ENCODE results near the gene TRIO.

The TRIO gene

GRCh38 chr5:14330291-14330690, 187.1 kb downstream of the TRIO start:
- no peak for DNase-seq (ENCODE audit: low read depth)

- no peak for DNase-seq (ENCODE audit: low read depth)
These were observed 187.7 kb downstream of the TRIO start for GRCh38 chr5:14330729-14331385.

GRCh38 chr5:14331386-14331781, 188.2 kb downstream of the TRIO start:
- no peak for DNase-seq (ENCODE audit: low read depth)

GRCh38 chr5:14332038-14332631, 189.0 kb downstream of the TRIO start:
- no peak for DNase-seq (ENCODE audit: low read depth)

GRCh38 chr5:14332746-14333145, 189.6 kb downstream of the TRIO start:
- no peak for DNase-seq (ENCODE audit: low read depth)

GRCh38 chr5:14337593-14337992, 194.5 kb downstream of the TRIO start:
- DNase-seq (ENCODE audit: low read depth): no peak

- DNase-seq (ENCODE audit: low read depth): no peak
These were observed 196.3 kb downstream of the TRIO start for GRCh38 chr5:14339468-14339867.

GRCh38 chr5:14341571-14342230, 198.6 kb downstream of the TRIO start:
- no peak for DNase-seq (ENCODE audit: low read depth)

- DNase-seq (ENCODE audit: low read depth): no peak
These were observed 199.2 kb downstream of the TRIO start for GRCh38 chr5:14342306-14342705.

- DNase-seq (ENCODE audit: low read depth): no peak
These were observed 200.2 kb downstream of the TRIO start for GRCh38 chr5:14343376-14343775.

- no peak for DNase-seq (ENCODE audit: low read depth)
These were observed 204.4 kb downstream of the TRIO start for GRCh38 chr5:14347522-14347921.

- no peak for DNase-seq (ENCODE audit: low read depth)
These were observed 205.0 kb downstream of the TRIO start for GRCh38 chr5:14348142-14348541.

GRCh38 chr5:14349029-14349428, 205.9 kb downstream of the TRIO start:
- no peak for DNase-seq (ENCODE audit: low read depth)

GRCh38 chr5:14351086-14351661, 208.0 kb downstream of the TRIO start:
- no peak for DNase-seq (ENCODE audit: low read depth)

GRCh38 chr5:14351845-14352712, 208.9 kb downstream of the TRIO start:
- peak; percentile 42 for DNase-seq (ENCODE audit: low read depth)

- no peak for DNase-seq (ENCODE audit: low read depth)
These were observed 210.8 kb downstream of the TRIO start for GRCh38 chr5:14353726-14354474.

- no peak for DNase-seq (ENCODE audit: low read depth)
These were observed 212.2 kb downstream of the TRIO start for GRCh38 chr5:14355391-14355790.

GRCh38 chr5:14356305-14356704, 213.2 kb downstream of the TRIO start:
- no peak for DNase-seq (ENCODE audit: low read depth)

GRCh38 chr5:14357441-14357840, 214.3 kb downstream of the TRIO start:
- DNase-seq (ENCODE audit: low read depth): no peak

GRCh38 chr5:14357851-14358250, 214.7 kb downstream of the TRIO start:
- DNase-seq (ENCODE audit: low read depth): no peak

GRCh38 chr5:14358536-14358935, 215.4 kb downstream of the TRIO start:
- no peak for DNase-seq (ENCODE audit: low read depth)

Measured in stimulated activated CD8-positive, alpha-beta memory T cell treated with anti-CD3 and anti-CD28 coated beads, Interleukin-4, amount 100 ng/mL, for 24 hours (primary cell).